A673 (cell line): ENCODE results near the gene AURKA.

Source experiments
- CTCF ChIP-seq: fragments of 300-800, 200-600 bp; sonication (generic); conservative IDR thresholded peaks from 2 replicates; pipeline ENCODE4 v1.5.1; 2017; ENCODE audit warnings: low read depth, mild to moderate bottlenecking, antibody characterized with exemption, low read length, moderate library complexity, mixed read lengths
- EZH2 ChIP-seq: fragments of 200-600 bp; sonication (generic); IDR thresholded peaks from 2 replicates; pipeline ENCODE4 v1.6.1; 2017; ENCODE audit warnings: borderline replicate concordance, low read depth, mild to moderate bottlenecking, mixed read lengths, antibody characterized with exemption, low read length; ENCODE audit not compliant: poor library complexity, severe bottlenecking

DNA sequence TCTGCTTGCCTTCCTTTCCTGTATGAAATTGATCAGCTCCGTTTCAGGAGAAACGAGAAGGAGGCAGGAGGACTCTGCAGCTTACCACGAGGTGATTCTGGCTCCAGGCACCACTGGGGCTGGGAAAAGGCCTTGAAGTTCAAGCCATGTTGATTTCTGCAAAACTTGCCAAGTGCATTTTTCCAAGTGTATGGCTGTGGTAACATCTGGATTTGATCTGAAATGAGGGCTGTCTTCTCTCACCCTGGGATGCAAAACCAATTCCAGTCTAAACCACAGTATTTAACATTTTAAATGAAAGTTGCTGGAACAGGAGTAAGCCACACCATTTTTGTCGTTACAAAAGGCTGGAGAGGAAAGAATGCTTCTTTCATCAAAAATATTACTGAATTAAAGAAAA, 69.3 kb downstream of the AURKA start:
- TF ChIP-seq CTCF = no peak
- TF ChIP-seq EZH2 = no peak
